ENCODE results near the gene GBGT1.

GRCh38 chr9:133114886-133115603, 48.7 kb downstream of the GBGT1 start:
- no peak for TF ChIP-seq CTCF (IDR thresholded peaks at IDR 0.05; ENCODE audit: extremely low read depth in 1 of 2, insufficient read depth in 1 of 2, low read depth in 1 of 2, low read length in 2 of 2)
- no peak for TF ChIP-seq POLR2A (IDR thresholded peaks at IDR 0.05; ENCODE audit: low read depth, low read length)
- no peak for TF ChIP-seq EZH2 (IDR thresholded peaks at IDR 0.05; ENCODE audit: borderline replicate concordance, low read depth, low read length, severe bottlenecking)
- no peak for TF ChIP-seq POLR2AphosphoS5 (IDR thresholded peaks at IDR 0.05; ENCODE audit: insufficient read depth, low read depth, low read length)
- no peak for TF ChIP-seq JUN (IDR thresholded peaks at IDR 0.05; ENCODE audit: borderline replicate concordance, insufficient read depth, insufficient read length, low read depth)
- TF ChIP-seq GATA2 (IDR thresholded peaks at IDR 0.05; ENCODE audit: insufficient read depth, insufficient read length, low read depth, low read length): no peak

Measured in endothelial cell of umbilical vein (primary cell).